Activated naive CD4-positive, alpha-beta T cell treated with anti-CD3 and anti-CD28 coated beads, Interleukin-2, amount 50 U/mL, for 16 hours (primary cell): ENCODE data around the gene CCDC126.
"Not testable (repeated sequence)": the region's sequence is repeated elsewhere in the genome, so short reads cannot be mapped to it uniquely, and the experiment has no call there.

Source experiments
- DNase-seq: peaks from one replicate; pipeline ENCODE4 v3.0.0-alpha.2; 2020

CCDC126 gene

DNA sequence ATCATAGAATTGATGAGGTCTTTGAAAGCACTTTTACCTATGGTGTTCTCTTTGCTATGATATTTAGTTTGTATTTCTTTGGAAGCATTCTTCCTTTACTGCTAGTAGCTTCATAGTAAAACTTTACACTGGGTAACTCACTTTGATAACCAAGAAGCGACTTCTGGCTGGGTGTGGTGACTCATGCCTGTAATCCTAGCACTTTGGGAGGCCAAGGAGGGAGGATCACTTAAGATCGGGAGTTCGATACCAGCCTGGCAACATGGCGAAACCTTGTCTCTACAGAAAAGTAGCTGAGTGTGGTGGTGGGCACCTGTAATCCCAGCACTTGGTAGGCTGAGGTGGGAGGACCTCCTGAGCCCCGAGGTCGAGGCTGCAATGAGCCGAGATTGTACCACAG, 36.2 kb downstream of the CCDC126 start:
- no peak for DNase-seq

- no peak for DNase-seq
Observed at GRCh38 chr7:23645822-23646221, 48.6 kb downstream of the CCDC126 start.

DNA sequence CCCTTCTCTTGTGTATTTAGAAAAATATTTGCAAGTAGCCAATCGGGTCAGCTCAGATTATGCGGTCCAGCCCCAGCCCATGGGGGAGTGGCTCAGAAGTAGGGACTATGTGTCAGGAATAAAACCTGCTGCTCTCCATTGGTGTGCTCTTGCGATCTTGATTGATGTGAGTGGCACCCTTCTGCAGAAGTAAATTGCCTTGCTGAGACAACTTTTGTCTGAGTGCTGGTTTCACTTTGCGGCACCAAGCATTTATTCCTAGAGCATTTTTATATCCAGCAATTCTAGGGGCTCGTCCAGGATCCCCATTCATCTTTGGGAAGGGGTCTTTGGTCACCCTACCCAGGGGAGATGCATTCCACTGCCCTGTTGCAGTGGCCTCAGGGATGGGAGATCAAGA, 56.8 kb downstream of the CCDC126 start:
- DNase-seq: no peak

GRCh38 chr7:23654508-23654907, 57.3 kb downstream of the CCDC126 start:
- no peak for DNase-seq

GRCh38 chr7:23655433-23655832, 58.3 kb downstream of the CCDC126 start:
- DNase-seq: no peak

GRCh38 chr7:23658831-23659427, 61.7 kb downstream of the CCDC126 start:
- no peak for DNase-seq

- no peak for DNase-seq
Observed at GRCh38 chr7:23661385-23661784, 64.2 kb downstream of the CCDC126 start.

DNA sequence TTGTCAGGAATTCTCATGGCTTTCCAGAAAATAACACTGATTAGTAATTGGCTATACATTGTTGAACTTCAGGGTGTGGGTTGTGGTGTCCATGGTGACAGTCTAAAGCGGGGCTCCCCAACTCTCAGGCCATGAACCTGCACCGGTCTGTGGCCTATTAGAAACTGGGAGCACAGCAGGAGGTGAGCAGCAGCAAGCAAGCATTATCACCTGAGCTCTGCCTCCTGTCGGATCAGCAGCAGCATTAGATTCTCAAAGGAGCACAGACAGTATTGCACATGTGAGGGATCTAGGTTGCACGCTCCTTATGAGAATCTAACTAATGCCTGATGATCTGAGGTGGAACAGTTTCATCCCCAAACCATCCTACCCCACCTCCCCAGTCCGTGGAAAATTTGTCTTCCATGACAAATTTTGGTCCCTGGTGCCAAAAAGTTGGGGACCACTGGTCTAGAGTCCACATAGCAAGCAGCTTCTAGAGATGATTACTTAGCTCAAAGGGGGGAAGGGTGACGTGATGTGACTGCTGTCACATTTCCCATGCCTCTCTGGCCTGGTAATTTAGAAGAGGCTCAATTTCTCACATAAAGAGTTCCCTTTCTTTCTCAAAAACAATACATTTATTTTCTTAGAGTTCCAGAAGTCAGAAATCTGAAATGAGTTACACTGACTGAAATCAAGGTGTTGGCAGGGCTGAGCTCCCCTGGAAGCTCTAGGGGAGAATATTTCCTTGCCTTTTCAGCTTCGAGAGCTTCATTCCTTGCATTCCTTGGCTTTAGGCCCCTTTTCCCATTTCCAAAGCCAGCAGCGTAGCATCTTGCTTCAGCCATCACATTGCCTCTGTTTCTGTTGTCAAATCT, 65.2 kb downstream of the CCDC126 start:
- DNase-seq: no peak

- DNase-seq: no peak
Observed at GRCh38 chr7:23662984-23663313, 65.8 kb downstream of the CCDC126 start.

- DNase-seq: no peak
Observed at GRCh38 chr7:23664122-23664521, 66.9 kb downstream of the CCDC126 start.

GRCh38 chr7:23672033-23672432, 74.9 kb downstream of the CCDC126 start:
- DNase-seq: no peak

GRCh38 chr7:23679898-23680413, 82.8 kb downstream of the CCDC126 start, which contains the start of gene FAM221A:
TSS of gene FAM221A (plus strand) at chr7:23680199. CDS start at chr7:23680219, 20 bp downstream.
- peak; percentile 86 for DNase-seq

- peak; percentile 47 for DNase-seq
Observed at GRCh38 chr7:23680414-23681405, 83.5 kb downstream of the CCDC126 start.

DNA sequence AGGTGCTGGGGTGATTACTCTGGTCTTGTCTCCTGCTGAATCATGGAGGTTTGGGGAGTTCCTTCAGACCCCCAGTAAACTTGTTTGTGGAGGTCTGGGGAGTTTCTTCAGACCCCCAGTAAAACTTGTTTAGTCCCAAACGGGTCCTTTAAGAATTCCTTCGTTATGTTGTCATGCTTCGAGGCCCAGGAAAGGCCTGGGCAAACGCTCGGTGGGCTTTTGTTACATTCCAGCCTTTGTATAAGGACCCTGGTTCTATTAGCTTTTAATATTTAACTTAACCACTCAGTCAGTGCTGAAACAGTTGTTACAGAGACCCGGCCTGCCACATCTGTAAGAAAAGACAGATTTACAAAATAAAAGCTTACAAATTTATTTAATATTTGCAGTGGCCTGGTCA, 86.9 kb downstream of the CCDC126 start:
- not testable (repeated sequence) for DNase-seq

DNA sequence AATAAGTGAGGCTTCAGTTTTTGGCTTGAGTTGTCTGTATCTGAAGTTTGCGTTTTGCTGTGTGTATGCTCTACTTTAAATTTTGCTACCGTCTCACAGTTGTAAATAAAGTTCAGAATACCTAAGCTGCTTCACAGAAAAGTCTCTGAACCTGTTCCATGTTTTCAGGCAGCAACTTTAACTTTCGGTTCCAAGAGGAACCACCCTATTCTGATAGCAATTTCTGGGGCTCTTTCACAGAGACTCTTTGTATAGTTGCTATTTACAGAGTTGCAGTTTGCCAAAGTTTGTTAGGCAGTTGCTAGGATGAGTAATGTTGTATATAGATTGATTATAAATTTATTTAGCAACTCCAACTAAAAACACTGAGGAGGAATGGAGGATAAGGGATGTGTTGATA, 88.5 kb downstream of the CCDC126 start:
- DNase-seq: no peak

GRCh38 chr7:23687011-23687410, 89.8 kb downstream of the CCDC126 start:
- no peak for DNase-seq

DNA sequence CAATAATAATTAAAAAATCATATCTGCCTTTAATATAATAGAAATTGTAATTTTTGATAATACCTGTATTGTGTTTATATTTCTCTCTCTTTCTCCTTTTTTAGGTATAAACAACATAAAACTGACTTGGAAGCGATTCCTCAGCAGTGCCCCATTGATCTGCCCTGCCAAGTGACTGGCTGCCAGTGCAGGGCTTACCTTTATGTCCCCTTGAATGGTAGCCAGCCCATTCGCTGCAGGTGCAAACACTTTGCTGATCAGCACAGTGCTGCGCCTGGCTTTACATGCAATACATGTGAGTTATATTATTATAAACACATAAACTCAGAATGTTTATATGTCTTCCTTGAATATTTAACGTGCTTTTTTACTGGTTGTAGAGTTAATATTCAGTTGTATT, 92.0 kb downstream of the CCDC126 start:
- DNase-seq: no peak

DNA sequence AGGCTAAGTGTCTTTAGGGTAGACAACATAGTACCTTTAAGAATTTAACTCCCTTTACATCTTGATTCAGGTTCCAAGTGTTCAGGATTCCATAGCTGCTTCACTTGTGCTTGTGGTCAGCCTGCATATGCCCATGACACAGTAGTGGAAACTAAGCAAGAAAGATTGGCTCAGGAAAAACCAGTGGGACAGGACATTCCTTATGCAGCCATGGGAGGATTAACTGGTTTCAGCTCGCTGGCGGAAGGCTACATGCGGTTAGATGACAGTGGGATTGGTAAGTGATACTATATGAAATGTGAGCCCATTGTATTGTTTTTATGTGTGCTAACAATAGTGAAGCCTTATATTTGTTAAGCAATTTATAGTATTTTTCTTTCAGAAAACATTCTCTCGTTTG, 94.1 kb downstream of the CCDC126 start:
- no peak for DNase-seq

- DNase-seq: no peak
Observed at GRCh38 chr7:23693224-23693623, 96.0 kb downstream of the CCDC126 start.
